HepG2 (cell line): ENCODE data around the gene SCAND1. TPM values are rescaled to one million over a fixed set of nuclear protein-coding genes. Genes with fewer than 3 reads are reported as not detected.

Experiments used
- ATAC-seq: fragments of 200-7000 bp; cut with Tn5 transposase; 3 replicates; pipeline ENCODE4 v1.9.1; 2020; ENCODE audit warnings: mild to moderate bottlenecking, moderate library complexity
- BruUV-seq: library from RNA; stranded (reverse); fragments of 400-500 nt; replicated peaks from 2 replicates; lab custom pipeline; 2021; lab: Mats Ljungman, UMichigan
- CTCF ChIA-PET: fragments of 300-600 bp; formaldehyde crosslinking; extraction: SDS; loops from one replicate; lab custom pipeline; 2021; ENCODE audit warnings: low total read pairs, inconsistent platforms, low intra/inter-chr PET ratio; lab: Yijun Ruan, JAX
- POLR2A ChIA-PET: fragments of 350-600 bp; sonication (Branson Sonifier 250); formaldehyde crosslinking; loops from one replicate; lab custom pipeline; 2020; ENCODE audit warnings: antibody characterized with exemption, inconsistent platforms; lab: Yijun Ruan, JAX
- DNase-seq: peaks from one replicate; pipeline ENCODE4 v3.0.0-alpha.2; 2015; ENCODE audit warnings: low spot score
- FAIRE-seq: peaks from 3 replicates; lab custom pipeline; 2011; peaks lifted over from hg19 to GRCh38; lab: Jason Lieb, UNC
- H2AFZ ChIP-seq: one replicate; pipeline ENCODE4 v1.6.1; 2011; ENCODE audit warnings: low read length, inconsistent platforms
- H3K27ac ChIP-seq: fragments of 300-600 bp; 3 replicates; pipeline ENCODE4 v1.8.0; 2011; ENCODE audit warnings: mixed run types, mild to moderate bottlenecking, mixed read lengths, low read length, inconsistent platforms; ENCODE audit not compliant: insufficient read depth; ENCODE audit errors: extremely low read length
- H3K27me3 ChIP-seq, 2 experiments: fragments of 200-600 bp in 1 of 2; 2 replicates in 1 of 2; 3 replicates in 1 of 2; pipeline versions ENCODE4 v1.6.0 to v1.8.0; 2011; ENCODE audit warnings: low read length in 2 of 2, mild to moderate bottlenecking in 2 of 2, moderate library complexity in 2 of 2, inconsistent platforms in 1 of 2; ENCODE audit not compliant: insufficient read depth in 2 of 2, control insufficient read depth in 1 of 2
- H3K36me3 ChIP-seq, 2 experiments: fragments of 200-600 bp in 1 of 2; replicated peaks in 1 of 2; 2 replicates in 1 of 2; 3 replicates in 1 of 2; pipeline versions ENCODE4 v1.5.1 to v1.8.0; 2011; ENCODE audit warnings: low read length in 2 of 2, inconsistent platforms in 1 of 2; ENCODE audit not compliant: insufficient read depth in 2 of 2, control insufficient read depth in 1 of 2
- H3K4me1 ChIP-seq: 2 replicates; pipeline ENCODE4 v1.5.1; 2012; ENCODE audit warnings: low read length, inconsistent platforms; ENCODE audit not compliant: insufficient read depth
- H3K4me2 ChIP-seq: 2 replicates; pipeline ENCODE4 v1.6.0; 2011; ENCODE audit warnings: low read depth, low read length, inconsistent platforms
- H3K4me3 ChIP-seq, 3 experiments: fragments of 200-600 bp in 1 of 3; sonication (generic), shearing (Covaris generic) in 1 of 3; replicated peaks in 1 of 3; 2 replicates each; pipeline ENCODE4 v1.5.1; 2011 to 2016; ENCODE audit warnings: low read length in 3 of 3, inconsistent platforms in 2 of 3, low read depth in 2 of 3, mild to moderate bottlenecking in 2 of 3, control low read depth in 1 of 3, mixed read lengths in 1 of 3; ENCODE audit not compliant: insufficient read depth in 1 of 3
- H3K79me2 ChIP-seq: one replicate; pipeline ENCODE4 v1.6.1; 2011; ENCODE audit warnings: low read length, inconsistent platforms; ENCODE audit not compliant: insufficient read depth
- H3K9ac ChIP-seq: 2 replicates; pipeline ENCODE4 v1.6.0; 2011; ENCODE audit warnings: mild to moderate bottlenecking, low read depth, low read length, inconsistent platforms; ENCODE audit not compliant: insufficient read depth
- H3K9me3 ChIP-seq: 2 replicates; pipeline ENCODE4 v1.5.1; 2012; ENCODE audit warnings: mild to moderate bottlenecking, low read length
- H4K20me1 ChIP-seq: 2 replicates; pipeline ENCODE4 v1.6.0; 2011; ENCODE audit warnings: inconsistent platforms, mild to moderate bottlenecking, low read length, moderate library complexity; ENCODE audit not compliant: insufficient read depth
- HNRNPL ChIP-seq: fragments of 200-400 bp; formaldehyde crosslinking; IDR thresholded peaks from 2 replicates; pipeline ENCODE4 v1.6.1; 2017; ENCODE audit warnings: mild to moderate bottlenecking, low read depth, low read length
- ZSCAN31 ChIP-seq: sonication (generic); formaldehyde crosslinking; IDR thresholded peaks from 2 replicates; pipeline ENCODE4 v1.5.0; 2020; ENCODE audit warnings: low read depth, mild to moderate bottlenecking, missing genetic modification reagents
- WGBS: methylation state at CpG from one replicate; pipeline ENCODE4 v1.1.6; 2017; ENCODE audit warnings: low lambda C conversion rate; 5-methylcytosine and 5-hydroxymethylcytosine counted together
- in situ Hi-C: cut with HindIII; loops from 2 replicates; pipeline ENCODE4 v1.10.0; 2017; ENCODE audit warnings: low pct_unique_long_range_greater_than_20kb; ENCODE audit not compliant: extremely low pct_ligation_motif_present
- intact Hi-C: fragments of 100-400 bp; cut with micrococcal nuclease; formaldehyde crosslinking; loops from one replicate; pipeline ENCODE4 v1.10.0; 2022; ENCODE audit not compliant: unreplicated experiment
- polyA plus RNA-seq, 8 experiments: library from polyadenylated mRNA; depleted of rRNA in 3 of 8; stranded (reverse) in 7 of 8; unstranded in 1 of 8; fragments of >200 nt; fragmentation: Illumina TruSeq in 4 of 8; extraction: Trizol in 4 of 8; gene quantifications; 2 replicates each; pipeline versions ENCODE4 v1.2.1 to v1.2.3, GENCODE V29; 2011 to 2016; ENCODE audit warnings: low read depth in 4 of 8, missing spikeins in 1 of 8, mixed read lengths in 1 of 8; ENCODE audit not compliant: insufficient read depth in 1 of 8
- total RNA-seq, 5 experiments: library from RNA; depleted of rRNA; stranded (reverse); fragments of >200 nt; fragmentation: Illumina TruSeq; extraction: Trizol; gene quantifications; 2 replicates each; pipeline ENCODE4 v1.2.3, GENCODE V29; 2016; ENCODE audit warnings: low read depth in 1 of 5
- TF ChIP-seq, protein P1 (sequence below): sonication (generic); formaldehyde crosslinking; IDR thresholded peaks from 2 replicates; pipeline ENCODE4 v1.4.0; 2020; ENCODE audit warnings: missing genetic modification reagents, mild to moderate bottlenecking, borderline replicate concordance
- TF ChIP-seq, protein P2 (sequence below): sonication (generic); formaldehyde crosslinking; IDR thresholded peaks from 2 replicates; pipeline ENCODE4 v1.5.1; 2020; ENCODE audit warnings: missing genetic modification reagents, mild to moderate bottlenecking, borderline replicate concordance

The SCAND1 gene
- total and polyA plus RNA-seq, 2 of the 13 experiments (the other 11 are each of a cell fraction or from before 2014, with no cell fraction given): 19.3 to 109 TPM

DNA sequence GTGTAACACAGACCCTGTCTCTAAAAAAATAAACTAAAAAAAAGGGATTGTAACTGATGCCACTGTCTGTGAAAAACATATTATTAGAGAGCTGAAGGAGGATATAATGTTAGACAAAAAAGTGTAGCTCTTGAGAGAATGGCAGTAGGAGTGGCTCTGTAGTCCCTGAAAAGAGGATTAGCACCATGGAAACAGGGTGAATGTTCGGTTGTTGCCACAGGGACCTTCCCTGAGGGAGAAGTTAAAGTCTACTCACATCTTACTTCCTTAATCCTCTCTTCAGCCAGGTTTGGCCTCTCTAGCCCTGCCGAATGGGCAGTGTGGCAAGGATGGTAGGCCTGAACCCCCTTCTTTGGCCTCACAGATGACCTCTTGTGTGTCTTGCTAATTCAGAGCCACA lies 12.1 kb downstream of the SCAND1 start:
- Histone ChIP-seq H4K20me1 (no peaks in the 10 kb centered on the region), H3K9me3 (no peaks in the 10 kb centered on the region), H2AFZ (no peak overlapping the region), H3K4me3 (no peak overlapping the region), H3K9ac (no peak overlapping the region), H3K27ac (no peak overlapping the region), H3K4me2 (no peak overlapping the region), H3K27me3 (no peaks in the 10 kb centered on the region)
- ChIA-PET CTCF (no interaction called here), POLR2A (interaction anchor here (3.0 kb wide), 1 partner anchor 12 kb away, joined by 15 read pairs; the partner anchor contains the start of gene SCAND1)
- WGBS: 93% methylated on average over 2 of the region's 2 CpGs
- ATAC-seq: no peak
- TSS peak; percentile 37 for BruUV-seq
- intact Hi-C loops: no loop called here
- no peak for FAIRE-seq
- TF ChIP-seq HNRNPL (no peak), ZSCAN31 (CRISPR knock-in tag) (no peak)
- TF ChIP-seq, protein P1, sequence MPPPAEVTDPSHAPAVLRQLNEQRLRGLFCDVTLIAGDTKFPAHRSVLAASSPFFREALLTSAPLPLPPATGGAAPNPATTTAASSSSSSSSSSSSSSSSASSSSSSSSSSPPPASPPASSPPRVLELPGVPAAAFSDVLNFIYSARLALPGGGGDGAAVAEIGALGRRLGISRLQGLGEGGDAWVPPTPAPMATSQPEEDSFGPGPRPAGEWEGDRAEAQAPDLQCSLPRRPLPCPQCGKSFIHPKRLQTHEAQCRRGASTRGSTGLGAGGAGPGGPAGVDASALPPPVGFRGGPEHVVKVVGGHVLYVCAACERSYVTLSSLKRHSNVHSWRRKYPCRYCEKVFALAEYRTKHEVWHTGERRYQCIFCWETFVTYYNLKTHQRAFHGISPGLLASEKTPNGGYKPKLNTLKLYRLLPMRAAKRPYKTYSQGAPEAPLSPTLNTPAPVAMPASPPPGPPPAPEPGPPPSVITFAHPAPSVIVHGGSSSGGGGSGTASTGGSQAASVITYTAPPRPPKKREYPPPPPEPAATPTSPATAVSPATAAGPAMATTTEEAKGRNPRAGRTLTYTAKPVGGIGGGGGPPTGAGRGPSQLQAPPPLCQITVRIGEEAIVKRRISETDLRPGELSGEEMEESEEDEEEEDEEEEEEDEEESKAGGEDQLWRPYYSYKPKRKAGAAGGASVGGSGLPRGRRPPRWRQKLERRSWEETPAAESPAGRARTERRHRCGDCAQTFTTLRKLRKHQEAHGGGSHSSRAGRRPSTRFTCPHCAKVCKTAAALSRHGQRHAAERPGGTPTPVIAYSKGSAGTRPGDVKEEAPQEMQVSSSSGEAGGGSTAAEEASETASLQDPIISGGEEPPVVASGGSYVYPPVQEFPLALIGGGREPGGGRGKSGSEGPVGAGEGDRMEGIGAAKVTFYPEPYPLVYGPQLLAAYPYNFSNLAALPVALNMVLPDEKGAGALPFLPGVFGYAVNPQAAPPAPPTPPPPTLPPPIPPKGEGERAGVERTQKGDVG: no peak
- TF ChIP-seq, protein P2, sequence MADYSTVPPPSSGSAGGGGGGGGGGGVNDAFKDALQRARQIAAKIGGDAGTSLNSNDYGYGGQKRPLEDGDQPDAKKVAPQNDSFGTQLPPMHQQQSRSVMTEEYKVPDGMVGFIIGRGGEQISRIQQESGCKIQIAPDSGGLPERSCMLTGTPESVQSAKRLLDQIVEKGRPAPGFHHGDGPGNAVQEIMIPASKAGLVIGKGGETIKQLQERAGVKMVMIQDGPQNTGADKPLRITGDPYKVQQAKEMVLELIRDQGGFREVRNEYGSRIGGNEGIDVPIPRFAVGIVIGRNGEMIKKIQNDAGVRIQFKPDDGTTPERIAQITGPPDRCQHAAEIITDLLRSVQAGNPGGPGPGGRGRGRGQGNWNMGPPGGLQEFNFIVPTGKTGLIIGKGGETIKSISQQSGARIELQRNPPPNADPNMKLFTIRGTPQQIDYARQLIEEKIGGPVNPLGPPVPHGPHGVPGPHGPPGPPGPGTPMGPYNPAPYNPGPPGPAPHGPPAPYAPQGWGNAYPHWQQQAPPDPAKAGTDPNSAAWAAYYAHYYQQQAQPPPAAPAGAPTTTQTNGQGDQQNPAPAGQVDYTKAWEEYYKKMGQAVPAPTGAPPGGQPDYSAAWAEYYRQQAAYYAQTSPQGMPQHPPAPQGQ (CRISPR knock-in tag): no peak
- TF ChIP-seq, all 625 proteins: peak for 0
- Histone ChIP-seq H3K4me1 (no peaks in the 10 kb centered on the region), H3K36me3 (peaks cover 29 to 51% of the 10 kb centered on the region in 2 experiments; a peak in 4 of 5 replicates), H3K79me2 (no peaks in the 10 kb centered on the region)
- in situ Hi-C loops: no loop called here
- no peak for DNase-seq
